Activated T-helper 9 cell treated with anti-CD3 and anti-CD28 coated beads, Interleukin-2, amount 50 U/mL, for 16 hours (primary cell): Measurements from ENCODE around the gene SPATA31C1.
"Not testable (repeated sequence)": the region's sequence is repeated elsewhere in the genome, so short reads cannot be mapped to it uniquely, and the experiment has no call there.

ENCODE experiments used
- DNase-seq: peaks from one replicate; pipeline ENCODE4 v3.0.0-alpha.2; 2020; ENCODE audit warnings: low read depth

Gene SPATA31C1

DNA sequence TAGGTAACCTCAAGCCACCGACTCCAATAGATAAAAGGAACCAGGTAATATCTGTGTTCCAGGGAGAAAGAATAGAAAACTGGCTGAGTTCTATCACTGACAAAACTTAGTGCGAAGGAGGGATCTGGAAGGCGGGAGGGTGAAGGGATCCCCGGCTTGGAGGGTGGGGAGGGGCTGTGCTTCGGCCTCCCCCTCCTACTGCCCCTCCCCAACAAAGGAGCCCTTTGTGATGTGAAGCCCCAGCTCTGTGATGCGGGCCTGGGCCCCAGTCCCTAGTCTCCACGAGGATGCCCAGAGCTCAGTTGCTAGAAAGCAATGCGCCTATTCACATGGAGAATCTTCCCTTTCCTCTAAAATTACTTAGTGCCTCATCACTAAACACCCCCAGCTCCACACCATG is at the start of gene SPATA31C1:
SPATA31C1 (plus strand) TSS at position 301 of the 400 bp plus-strand sequence.
- DNase-seq: not testable (repeated sequence)

DNA sequence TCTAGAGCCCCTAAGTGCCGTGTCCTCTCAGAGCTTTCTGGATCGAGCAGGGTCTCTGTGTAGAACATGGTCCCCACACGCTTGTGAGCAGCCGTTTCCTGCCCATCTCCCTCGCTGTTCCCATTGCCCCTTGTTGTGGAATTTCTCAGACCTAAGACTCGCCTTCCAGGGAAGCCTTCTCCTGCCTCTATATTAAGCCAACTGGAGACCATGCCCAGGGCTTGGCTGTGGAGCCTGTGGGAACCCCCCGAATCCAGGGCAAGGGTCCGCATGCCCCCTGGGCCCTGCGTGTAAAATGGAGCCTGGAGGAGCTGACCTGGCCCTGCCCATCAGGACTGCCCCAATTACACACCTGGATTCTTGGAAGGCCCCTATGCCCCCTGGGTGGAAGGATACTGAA is 49.6 kb upstream of the SPATA31C1 start:
- no peak for DNase-seq

DNA sequence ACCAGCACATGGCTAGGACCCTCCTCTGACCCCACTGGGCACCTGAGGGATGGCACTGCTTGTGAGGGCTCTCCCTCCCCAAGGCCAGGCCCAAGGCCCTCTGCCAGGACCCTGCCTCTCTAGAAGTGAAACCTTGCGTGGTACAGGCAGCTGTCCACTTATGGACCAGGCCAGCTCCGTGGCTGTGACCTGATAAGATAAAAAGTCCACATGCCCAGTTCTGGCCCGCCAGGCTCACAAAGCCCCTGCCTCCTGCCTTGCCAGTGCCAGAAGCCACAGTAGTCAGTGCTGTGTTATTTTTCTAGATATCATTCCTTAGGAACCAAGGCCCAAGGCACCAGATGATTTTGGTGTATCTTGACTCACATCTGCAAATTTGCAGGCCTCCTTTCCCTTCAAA is 49.1 kb upstream of the SPATA31C1 start:
- no peak for DNase-seq

DNA sequence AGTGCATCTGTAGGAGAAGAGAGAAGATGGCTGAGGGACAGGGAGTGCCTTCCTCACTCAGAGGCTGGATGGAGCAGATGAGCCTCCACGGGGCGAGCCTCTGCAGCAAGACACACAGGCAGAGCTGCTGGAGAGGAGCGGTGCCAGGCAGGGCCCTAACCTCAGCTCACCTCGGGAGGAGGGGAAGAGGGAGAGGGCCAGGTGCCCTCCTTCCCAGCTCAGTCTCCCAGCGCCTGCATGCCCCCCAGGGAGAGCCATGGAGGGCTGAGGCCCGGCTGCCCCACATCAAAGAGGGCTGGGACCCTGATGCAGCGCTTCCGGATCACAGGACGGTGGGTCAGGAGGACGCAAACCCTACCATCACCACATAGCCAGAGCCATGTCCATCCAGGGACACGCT is 48.7 kb upstream of the SPATA31C1 start:
- DNase-seq: no peak

DNA sequence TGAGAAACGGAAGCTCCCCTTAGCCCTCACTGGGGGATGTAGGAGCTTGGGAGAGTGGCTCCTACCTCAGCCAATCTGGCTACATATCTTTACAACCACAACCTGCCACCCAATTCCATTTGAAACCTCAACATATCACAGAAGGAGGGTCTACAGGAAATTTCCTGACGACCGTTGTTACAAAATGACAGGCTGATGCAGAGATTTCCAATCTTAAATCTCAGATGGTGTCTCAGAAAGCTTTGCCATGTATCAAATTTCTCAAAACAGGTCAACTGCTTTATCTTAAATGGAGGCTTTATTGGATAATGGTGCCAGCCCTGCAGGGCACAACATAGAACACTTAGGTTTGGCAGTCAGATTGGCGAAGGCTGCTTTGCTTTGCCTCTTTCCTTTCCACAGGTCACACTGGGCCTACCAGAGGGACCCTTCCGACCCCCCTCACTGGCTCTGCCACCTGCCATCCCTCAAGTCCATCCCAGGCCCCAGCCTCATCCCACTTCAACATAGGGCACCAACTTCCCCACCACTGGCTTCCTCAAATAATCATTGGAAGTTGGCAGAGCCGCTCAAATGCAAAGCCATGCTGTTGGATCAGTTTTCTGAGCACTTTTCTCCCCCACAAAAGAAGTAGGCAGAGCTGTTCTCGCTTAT is 46.2 kb upstream of the SPATA31C1 start:
- DNase-seq: no peak

DNA sequence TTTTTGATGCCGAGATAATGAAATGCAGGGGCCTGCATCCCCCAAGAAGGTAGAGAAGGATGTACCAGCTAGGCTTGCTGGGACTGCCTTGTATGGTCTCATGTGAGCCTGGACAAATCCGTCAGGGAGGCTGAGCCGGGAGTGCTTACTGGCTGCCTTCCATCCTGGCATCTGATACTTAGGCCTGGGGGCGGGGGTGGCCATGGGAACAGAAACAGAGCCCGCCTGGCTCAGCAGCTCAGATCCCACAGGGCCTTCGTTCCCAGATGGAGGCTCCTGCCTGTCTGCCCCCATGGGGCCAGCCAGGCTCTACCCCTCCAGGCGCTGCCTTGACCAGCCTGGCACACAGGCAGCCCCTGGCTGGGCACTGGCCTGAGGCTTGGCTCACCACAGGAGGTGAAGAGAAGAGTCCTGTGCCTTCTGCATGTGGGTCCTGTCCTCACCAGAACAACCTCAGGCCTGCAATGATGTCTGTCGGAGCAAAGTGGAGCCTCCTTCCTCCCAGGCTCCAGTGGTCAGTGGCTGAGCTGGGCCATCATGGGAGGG is 45.6 kb upstream of the SPATA31C1 start:
- DNase-seq: no peak

DNA sequence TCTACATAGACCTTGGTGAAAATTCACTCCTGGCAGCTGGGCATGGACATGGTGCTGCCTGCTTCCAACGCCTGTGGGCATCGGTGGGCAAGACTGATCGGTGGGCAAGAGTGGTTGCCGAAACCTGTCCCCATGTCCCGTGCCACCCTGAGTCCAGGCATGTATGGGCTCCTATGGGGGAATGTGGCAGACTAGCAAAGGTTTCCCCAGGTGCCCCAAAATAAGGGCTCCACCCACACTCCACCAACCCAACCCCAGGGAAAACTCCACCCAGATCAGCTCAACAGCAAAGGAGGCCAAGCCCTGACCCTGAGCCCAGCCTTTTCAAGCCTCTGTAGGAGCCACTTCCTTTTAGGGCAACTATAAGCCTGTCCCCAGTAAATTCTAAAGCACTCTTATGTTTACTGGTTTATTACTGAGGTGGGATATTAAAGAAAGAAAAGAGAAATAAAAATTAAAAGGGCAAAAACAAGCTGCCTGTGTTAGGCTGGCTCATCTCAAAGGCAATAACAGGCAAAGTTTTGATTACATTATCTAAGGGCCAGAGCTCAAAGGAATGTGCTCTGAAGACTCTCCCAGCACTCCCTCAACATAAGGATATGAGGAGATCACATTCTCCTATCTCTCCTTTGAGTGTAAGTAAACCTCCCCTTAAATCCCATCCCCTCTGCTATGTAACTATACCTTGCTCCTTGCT is 44.0 kb upstream of the SPATA31C1 start:
- DNase-seq: no peak

DNA sequence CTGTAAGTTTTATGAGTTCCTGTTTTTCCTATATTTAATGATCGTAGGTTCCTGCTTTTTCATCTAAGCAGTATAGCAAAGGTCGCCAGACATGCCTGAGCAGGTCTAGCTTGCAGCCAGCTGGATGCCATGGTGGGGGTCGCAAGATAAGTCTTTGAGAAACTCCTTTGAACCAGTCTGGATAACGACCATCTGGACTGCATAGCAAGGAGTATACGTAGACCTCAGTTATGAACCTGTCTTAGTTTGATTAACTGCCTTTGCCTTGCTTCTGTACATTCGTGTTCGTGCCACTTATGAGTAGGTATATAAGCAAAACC is 43.5 kb upstream of the SPATA31C1 start:
- DNase-seq: no peak

DNA sequence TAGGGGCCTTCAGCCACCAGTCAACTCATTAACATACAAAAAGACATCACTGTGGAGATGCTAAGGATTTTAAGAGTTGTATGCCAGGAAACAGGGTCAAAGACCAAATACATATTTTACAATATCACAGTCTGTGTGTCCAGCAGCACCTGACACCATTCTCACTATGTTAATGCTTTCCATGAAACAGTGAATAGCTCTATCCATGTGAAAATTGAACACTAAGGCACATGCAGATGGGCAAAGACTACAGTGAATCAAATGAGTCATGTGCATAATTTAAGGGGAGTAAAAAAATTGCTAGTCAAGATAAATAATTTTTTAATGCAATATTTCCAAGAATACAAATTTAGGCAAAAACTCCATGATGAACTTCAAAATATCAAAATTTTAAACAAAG is 42.7 kb upstream of the SPATA31C1 start:
- no peak for DNase-seq

DNA sequence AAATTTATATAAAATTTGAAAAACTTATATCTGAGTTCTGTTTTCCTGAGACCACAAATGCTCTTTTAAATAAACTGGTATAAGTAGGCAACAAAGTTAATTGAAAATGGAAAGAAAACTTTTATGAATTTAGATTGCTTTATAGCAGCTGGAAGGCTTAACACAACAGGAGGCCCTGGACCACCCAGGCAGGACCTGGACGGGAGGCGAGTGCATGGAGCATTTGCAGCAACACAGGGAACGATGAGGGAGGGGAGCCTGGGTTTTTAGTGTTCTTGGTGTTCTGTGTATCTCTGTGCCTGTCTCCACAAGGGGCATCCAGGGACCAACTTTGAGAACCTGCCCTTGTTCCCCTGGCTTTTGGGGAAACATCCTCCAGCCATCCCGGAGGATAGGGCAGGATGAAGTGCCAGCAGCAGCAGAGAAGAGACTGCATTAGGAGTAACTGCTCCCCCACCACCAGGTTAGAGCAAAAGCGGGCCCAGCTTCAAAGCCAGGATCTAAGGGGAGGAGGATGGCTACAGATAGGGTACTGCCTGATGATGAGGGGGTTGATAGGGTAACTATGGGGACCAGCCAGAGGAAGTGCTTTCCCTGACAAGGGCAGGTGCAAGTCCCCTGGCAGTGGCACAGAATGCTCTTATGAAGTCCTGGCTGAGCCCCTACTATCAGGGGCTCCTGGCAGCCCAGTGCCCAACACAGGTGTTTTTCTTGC is 41.8 kb upstream of the SPATA31C1 start:
- DNase-seq: no peak

DNA sequence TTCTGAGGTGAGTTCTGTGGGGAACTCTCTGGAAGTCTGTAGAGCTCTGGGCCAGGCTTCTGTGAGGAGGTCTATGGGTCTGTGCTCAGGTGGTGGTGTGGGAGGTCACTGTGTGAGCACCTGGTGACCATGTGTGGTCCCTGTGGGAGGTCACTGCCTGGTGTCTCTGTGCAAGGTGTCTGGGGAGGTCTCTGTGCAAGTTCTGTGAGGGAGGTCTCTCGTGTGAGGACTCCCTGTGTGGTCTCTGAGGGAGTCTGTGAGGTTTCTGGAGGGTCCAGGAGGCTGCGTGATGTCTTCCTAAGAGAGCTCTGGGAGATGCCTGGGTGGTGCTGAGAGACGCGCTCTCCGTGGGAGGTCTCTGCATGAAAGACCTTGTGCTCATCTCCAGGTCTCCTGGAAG is 41.1 kb upstream of the SPATA31C1 start:
- DNase-seq: no peak

DNA sequence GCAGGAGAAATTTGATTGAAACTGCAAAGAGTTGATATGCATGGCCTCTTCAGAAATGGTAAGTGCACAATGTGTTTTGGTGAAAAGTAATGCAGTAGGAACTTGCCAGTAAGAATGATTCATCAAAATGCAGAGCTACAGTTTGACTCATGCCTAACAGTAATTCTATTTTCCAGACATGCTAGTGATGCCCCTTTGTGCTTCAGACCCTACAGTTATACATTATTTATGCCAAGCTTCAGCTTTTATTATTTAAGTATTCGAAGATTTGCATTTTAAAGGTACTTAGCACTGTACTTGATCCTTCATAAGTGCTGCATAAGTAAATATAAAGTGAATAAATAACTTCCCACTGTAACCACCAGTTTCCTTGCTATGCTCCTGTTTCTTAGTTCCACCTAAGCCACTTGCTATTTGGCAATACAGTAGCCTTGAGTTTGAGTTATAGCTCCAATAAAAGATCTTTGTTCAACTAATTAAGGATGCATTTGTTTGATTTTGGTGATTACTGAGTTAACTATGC is 38.7 kb upstream of the SPATA31C1 start:
- DNase-seq: no peak

DNA sequence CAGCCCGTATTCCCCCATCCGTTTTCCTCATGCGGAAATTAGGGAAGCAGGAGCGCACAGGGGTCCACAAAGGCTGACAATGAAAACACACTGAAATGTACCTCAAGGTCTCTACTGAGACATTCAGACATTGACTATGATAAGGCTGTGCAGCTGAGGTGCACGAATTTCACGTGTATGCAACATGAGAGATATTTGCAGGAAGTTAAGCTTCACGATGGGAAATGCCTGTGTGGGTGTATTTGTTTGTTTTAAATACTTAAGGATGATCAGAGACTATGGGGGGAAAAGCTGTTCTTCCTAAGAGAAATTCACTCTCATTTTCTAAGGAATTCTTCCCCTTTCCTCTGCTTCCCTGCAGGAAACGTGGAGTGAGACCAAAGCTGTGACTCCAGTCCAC is 37.6 kb upstream of the SPATA31C1 start:
- DNase-seq: no peak

DNA sequence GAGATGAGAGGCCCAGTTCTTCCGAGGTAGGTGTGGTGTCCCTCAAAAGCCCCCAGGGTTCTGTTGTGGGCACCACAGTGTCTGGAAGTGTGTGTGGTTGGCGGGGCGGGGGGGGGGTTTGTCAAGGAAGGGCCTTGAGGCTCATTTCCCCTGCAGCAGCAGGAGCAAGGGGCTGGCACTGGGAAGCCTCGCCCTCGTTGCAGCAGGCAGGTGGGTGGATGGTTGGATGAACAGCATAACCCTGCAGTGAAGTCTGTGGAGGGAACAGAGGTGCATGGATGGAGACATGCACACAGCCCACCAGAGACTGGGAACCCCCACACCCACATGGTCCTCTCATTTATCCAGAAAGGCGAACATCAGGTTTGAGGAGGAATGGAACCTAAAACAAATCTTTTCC is 37.1 kb upstream of the SPATA31C1 start:
- DNase-seq: no peak

DNA sequence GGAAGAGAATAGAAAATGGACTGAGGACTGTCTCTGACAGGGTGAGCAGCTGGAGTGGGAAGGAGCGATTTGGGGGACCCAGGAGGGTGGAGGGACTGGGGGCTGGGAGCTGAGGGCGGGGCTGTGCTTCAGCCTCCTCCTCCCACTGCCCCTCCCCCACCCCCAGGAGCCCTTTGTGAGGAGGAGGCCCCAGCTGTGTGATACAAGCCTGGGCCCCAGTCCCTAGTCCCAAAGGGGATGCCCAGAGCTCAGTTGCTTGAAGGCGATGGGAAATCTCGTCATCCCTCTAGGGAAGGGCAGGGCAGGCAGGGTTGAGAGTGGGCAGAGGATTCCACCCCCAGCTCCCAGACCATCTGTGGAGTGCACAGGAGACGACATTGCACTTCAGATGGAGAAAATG is 35.1 kb upstream of the SPATA31C1 start, which contains the start of gene SPATA31E1:
SPATA31E1 (plus strand) TSS at position 251 of the 400 bp plus-strand sequence; CDS start at position 266, 15 bp downstream.
- no peak for DNase-seq

DNA sequence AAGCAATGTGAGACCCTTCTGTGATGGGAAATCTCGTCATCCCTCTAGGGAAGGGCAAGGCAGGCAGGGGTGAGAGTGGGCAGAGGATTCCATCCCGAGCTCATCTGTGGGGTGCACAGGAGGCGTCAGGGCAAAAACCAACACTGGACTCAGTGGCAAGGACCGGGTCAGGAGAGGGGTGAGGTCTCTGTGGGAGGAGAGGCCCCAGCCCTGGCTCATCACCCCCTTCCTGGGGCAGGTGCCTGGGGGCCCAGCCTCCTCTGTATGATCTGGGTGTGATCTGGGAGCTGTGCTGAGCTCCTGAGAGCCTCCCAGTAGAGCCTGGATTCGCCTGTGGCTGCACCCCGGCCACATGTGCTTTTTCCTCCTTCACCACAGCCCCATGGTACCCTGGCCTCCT is 34.5 kb upstream of the SPATA31C1 start:
- no peak for DNase-seq

DNA sequence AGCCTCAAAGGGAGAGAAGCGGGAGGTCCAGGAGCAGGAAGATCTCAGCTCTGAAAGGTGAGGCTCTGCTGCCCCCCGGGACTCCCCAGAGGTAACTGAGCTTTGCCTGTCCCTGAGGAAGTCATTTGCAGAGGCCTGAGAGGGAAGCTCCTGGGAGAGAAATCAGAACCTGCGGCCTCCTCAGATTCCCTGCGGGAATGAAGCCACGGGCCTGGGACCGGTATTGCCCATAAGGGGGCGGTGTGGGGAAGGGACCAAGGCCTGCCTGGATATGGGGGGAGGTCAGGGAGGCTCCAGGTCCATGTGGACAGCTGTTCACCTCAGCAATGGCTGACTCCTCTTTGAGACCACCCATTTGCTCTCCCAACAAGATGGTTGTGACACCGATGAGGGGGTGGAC is 33.8 kb upstream of the SPATA31C1 start:
- no peak for DNase-seq

DNA sequence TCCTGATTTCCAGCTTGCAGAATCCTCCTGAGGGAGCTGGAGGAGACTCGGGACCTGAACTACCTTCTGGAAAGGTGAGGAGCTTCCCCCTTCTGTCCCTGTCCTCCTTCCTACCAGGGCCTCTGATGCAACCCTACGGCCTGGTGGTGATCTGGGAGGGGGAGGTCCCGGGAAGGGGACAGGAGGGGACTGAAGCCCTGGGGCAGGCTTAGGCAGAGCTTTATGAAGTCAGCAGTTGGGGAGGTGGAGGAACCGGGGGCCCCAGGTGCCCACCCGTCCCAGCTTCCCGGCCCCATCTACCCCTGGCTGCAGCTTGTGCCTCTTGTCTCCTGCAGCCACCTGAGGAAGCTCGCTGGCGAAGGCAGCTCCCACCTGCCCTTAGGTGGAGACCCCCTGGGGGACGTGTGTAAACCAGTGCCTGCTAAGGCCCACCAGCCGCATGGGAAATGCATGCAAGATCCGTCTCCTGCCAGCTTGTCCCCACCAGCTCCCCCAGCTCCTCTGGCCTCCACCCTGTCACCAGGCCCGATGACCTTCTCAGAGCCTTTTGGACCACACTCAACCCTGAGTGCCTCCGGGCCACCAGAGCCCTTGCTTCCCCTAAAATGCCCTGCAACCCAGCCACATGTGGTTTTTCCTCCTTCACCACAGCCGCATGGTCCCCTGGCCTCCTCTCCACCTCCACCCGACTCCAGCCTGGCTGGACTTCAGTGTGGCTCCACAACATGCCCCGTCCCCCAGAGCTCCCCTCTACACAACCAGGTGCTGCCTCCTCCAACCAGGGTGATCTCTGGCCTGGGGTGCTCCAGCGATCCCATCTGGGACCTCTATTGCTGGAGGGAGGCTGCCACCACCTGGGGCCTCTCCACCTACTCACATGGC is 32.9 kb upstream of the SPATA31C1 start:
- DNase-seq: no peak

DNA sequence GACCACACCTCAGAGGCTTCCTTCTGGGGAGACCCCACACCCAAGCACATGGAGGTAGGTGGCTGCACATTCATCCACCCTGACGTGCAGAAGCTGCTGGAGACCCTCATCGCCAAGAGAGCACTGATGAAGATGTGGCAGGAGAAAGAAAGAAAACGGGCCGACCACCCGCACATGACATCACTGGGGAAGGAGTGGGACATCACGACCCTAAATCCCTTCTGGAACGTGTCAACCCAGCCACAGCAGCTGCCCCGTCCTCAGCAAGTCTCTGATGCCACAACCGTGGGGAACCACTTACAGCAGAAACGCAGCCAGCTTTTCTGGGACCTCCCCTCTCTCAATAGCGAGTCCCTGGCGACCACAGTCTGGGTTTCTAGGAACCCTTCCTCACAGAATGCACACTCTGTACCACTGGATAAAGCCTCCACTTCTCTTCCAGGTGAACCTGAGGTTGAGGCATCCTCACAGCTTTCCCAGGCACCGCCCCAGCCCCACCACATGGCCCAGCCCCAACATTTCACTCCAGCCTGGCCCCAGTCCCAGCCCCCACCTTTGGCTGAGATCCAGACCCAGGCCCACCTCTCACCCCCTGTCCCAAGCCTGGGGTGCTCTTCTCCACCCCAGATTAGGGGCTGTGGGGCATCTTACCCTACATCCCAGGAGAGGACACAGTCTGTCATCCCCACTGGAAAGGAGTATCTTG is 32.1 kb upstream of the SPATA31C1 start:
- DNase-seq: no peak

DNA sequence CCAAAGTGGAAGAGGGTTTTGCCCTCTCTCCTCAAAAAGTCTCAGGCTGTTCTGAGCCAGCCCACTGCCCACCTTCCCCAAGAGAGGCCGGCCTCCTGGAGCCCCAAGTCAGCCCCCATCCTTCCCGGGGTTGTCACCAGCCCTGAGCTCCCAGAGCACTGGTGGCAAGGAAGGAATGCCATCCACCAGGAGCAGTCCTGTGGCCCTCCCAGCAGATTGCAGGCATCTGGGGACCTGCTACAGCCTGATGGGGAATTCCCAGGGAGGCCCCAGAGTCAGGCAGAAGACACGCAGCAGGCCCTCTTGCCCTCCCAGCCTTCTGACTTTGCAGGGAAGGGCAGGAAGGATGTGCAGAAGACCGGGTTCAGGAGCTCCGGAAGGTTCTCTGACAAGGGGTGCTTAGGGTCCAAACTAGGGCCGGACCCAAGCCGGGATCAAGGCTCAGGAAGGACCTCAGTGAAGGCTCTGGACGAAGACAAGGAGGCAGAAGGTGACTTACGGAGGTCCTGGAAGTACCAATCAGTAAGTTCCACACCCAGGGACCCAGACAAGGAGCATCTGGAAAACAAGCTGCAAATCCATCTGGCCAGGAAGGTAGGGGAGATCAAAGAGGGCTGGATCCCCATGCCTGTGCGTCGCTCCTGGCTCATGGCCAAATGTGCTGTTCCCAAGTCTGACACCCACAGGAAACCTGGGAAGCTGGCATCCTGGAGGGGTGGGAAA is 31.4 kb upstream of the SPATA31C1 start:
- DNase-seq: no peak
